ENCODE measurements around the gene UPK1A. TPM values are rescaled to one million over a fixed set of nuclear protein-coding genes. Genes with fewer than 3 reads are reported as not detected.

The UPK1A gene
- total and polyA plus RNA-seq, 8 donors, result 0.18 to 0.48 (median 0.30) TPM; not detected in 4

GRCh38 chr19:35720163-35720524, 53.8 kb downstream of the UPK1A start:
- no peak for TF ChIP-seq CTCF (IDR thresholded peaks at IDR 0.05)
- peaks cover 12 to 37% of the 10 kb centered on the region in 2 donors for H3K4me1 ChIP-seq
- no peaks in the 10 kb centered on the region for H3K9me3 ChIP-seq
- H3K4me3 ChIP-seq, result no peak overlapping the region
- H3K27ac ChIP-seq, result no peak overlapping the region
- ATAC-seq (no peak), DNase-seq (no peak)
- H3K27me3 ChIP-seq, result no peaks in the 10 kb centered on the region
- H3K36me3 ChIP-seq, result peaks cover 0 to 56% of the 10 kb centered on the region in 2 donors
- intact Hi-C loops (cut with DNase I), result no loop called here

DNA sequence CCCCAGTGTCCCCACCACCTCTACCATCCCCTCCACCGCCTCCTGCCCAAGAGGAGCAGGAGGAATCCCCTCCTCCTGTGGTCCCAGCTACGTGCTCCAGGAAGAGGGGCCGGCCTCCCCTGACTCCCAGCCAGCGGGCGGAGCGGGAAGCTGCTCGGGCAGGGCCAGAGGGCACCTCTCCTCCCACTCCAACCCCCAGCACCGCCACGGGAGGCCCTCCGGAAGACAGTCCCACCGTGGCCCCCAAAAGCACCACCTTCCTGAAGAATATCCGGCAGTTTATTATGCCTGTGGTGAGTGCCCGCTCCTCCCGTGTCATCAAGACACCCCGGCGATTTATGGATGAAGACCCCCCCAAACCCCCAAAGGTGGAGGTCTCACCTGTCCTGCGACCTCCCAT, 54.3 kb downstream of the UPK1A start:
- TF ChIP-seq CTCF (IDR thresholded peaks at IDR 0.05), result no peak
- no peak for ATAC-seq
- intact Hi-C loops (cut with DNase I), result no loop called here

DNA sequence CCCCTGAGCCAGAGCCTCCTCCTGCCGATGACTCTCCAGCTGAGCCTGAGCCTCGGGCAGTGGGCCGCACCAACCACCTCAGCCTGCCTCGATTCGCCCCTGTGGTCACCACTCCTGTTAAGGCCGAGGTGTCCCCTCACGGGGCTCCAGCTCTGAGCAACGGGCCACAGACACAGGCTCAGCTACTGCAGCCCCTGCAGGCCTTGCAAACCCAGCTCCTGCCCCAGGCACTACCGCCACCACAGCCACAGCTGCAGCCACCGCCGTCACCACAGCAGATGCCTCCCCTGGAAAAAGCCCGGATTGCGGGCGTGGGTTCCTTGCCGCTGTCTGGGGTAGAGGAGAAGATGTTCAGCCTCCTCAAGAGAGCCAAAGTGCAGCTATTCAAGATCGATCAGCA, 55.1 kb downstream of the UPK1A start:
- Histone ChIP-seq H3K4me3 (no peak overlapping the region), H3K4me1 (peaks cover 5 to 26% of the 10 kb centered on the region in 2 donors), H3K9me3 (no peaks in the 10 kb centered on the region), H3K36me3 (peaks cover 0 to 68% of the 10 kb centered on the region in 2 donors), H3K27me3 (no peaks in the 10 kb centered on the region), H3K27ac (no peak overlapping the region)
- no peak for ATAC-seq
- no peak for TF ChIP-seq CTCF (IDR thresholded peaks at IDR 0.05)
- intact Hi-C loops (cut with DNase I), result no loop called here
- DNase-seq, result no peak

More for the DNA sequence above, 54.3 kb downstream of the UPK1A start:
- Histone ChIP-seq H3K4me1 (peaks cover 10 to 33% of the 10 kb centered on the region in 2 donors), H3K36me3 (peaks cover 0 to 61% of the 10 kb centered on the region in 2 donors), H3K9me3 (no peaks in the 10 kb centered on the region), H3K27ac (no peak overlapping the region), H3K4me3 (no peak overlapping the region), H3K27me3 (no peaks in the 10 kb centered on the region)
- DNase-seq, result no peak

GRCh38 chr19:35722461-35722860, 56.1 kb downstream of the UPK1A start:
- Histone ChIP-seq H3K4me1 (peaks cover 5 to 21% of the 10 kb centered on the region in 2 donors), H3K27me3 (no peaks in the 10 kb centered on the region), H3K36me3 (peaks cover 0 to 79% of the 10 kb centered on the region in 2 donors), H3K9me3 (no peaks in the 10 kb centered on the region), H3K4me3 (no peak overlapping the region), H3K27ac (no peak overlapping the region)
- intact Hi-C loops (cut with DNase I), result no loop called here
- ATAC-seq, result no peak
- DNase-seq, result no peak
- TF ChIP-seq CTCF (IDR thresholded peaks at IDR 0.05), result no peak

DNA sequence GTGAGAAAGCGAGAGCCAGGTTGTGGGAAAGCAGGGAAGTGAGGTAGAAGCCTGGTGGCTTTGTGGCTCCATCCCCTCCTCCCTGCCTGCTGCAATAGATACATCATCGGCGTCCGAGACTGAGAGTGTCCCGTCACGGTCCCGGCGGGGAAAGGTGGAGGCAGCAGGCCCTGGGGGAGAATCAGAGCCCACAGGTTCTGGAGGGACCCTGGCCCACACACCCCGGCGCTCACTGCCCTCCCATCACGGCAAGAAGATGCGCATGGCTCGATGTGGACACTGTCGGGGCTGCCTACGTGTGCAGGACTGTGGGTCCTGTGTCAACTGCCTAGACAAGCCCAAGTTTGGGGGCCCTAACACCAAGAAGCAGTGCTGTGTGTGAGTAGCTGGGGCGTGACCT, 56.6 kb downstream of the UPK1A start:
- Histone ChIP-seq H3K4me1 (peaks cover 5 to 21% of the 10 kb centered on the region in 2 donors), H3K4me3 (no peak overlapping the region), H3K9me3 (no peaks in the 10 kb centered on the region), H3K27me3 (no peaks in the 10 kb centered on the region), H3K36me3 (peaks cover 0 to 84% of the 10 kb centered on the region in 2 donors), H3K27ac (no peak overlapping the region)
- ATAC-seq, result no peak
- no peak for TF ChIP-seq CTCF (IDR thresholded peaks at IDR 0.05)
- intact Hi-C loops (cut with DNase I), result no loop called here
- DNase-seq, result no peak
